GM23338 (cell line): ENCODE data around the gene PDE4C.

Experiments
- CREB1 ChIP-seq: fragments of 250-450 bp; sonication (Bioruptor Pico); IDR thresholded peaks from 2 replicates; pipeline ENCODE4 v1.5.0; 2020; ENCODE audit warnings: low read depth, mild to moderate bottlenecking, moderate library complexity
- CTCF ChIP-seq, 2 experiments: fragments of 200-600 bp in 1 of 2; sonication (generic) in 1 of 2; conservative IDR thresholded peaks; 2 replicates each; pipeline versions ENCODE4 v1.5.1 to v1.6.1; 2016 to 2017; ENCODE audit warnings: antibody characterized with exemption in 2 of 2, low read depth in 2 of 2, mild to moderate bottlenecking in 2 of 2, moderate library complexity in 1 of 2
- EZH2 ChIP-seq: fragments of 200-600 bp; sonication (generic); IDR thresholded peaks from one replicate; pipeline ENCODE4 v1.8.0; 2017; ENCODE audit warnings: antibody characterized with exemption, mild to moderate bottlenecking, low read depth; ENCODE audit not compliant: unreplicated experiment
- EZH2phosphoT487 ChIP-seq: fragments of 200-600 bp; sonication (generic); IDR thresholded peaks from one replicate; pipeline ENCODE4 v1.8.1; 2018; ENCODE audit warnings: antibody characterized with exemption; ENCODE audit not compliant: unreplicated experiment
- NANOG ChIP-seq: IDR thresholded peaks from 2 replicates; pipeline ENCODE4 v1.6.1; 2016; ENCODE audit warnings: antibody characterized with exemption, borderline replicate concordance
- POLR2AphosphoS5 ChIP-seq: IDR thresholded peaks from 2 replicates; pipeline ENCODE4 v1.6.1; 2016; ENCODE audit warnings: antibody characterized with exemption, low read depth
- REST ChIP-seq: IDR thresholded peaks from one replicate; pipeline ENCODE4 v1.6.1; 2018; ENCODE audit warnings: antibody characterized with exemption; ENCODE audit not compliant: unreplicated experiment
- STAT1 ChIP-seq: IDR thresholded peaks from one replicate; pipeline ENCODE4 v1.6.1; 2016; ENCODE audit warnings: antibody characterized with exemption; ENCODE audit not compliant: unreplicated experiment
- ZNF114 ChIP-seq: fragments of 250-450 bp; sonication (Bioruptor Pico); IDR thresholded peaks from 2 replicates; pipeline ENCODE4 v1.5.0; 2020; ENCODE audit warnings: mild to moderate bottlenecking, moderate library complexity
- ZNF331 ChIP-seq: fragments of 250-450 bp; sonication (Bioruptor Pico); IDR thresholded peaks from 2 replicates; pipeline ENCODE4 v1.5.0; 2020; ENCODE audit warnings: low read depth, mild to moderate bottlenecking, moderate library complexity
- TF ChIP-seq, protein P1 (sequence below): IDR thresholded peaks from 2 replicates; pipeline ENCODE4 v1.6.1; 2016; ENCODE audit warnings: antibody characterized with exemption

DNA sequence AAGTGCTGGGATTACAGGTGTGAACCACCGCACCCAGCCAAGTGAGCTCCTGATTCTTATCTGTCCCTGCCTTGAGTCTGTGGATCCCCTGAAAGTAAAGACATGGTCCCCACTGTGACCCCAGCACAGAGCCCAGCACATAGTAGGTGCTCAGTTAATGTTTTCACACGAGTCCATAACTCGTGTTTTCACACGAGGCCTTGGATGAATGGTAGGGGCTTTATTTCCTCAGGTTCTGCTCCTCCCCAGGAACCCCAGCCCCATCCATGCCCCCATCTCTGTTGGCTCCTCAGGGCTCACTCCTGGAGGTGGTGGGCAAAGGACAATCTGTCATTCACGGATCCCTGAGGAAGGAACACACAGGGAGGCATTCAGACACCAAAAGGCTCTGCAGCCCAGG, 23.6 kb upstream of the PDE4C start:
- no peak for TF ChIP-seq CTCF (conservative IDR thresholded peaks at IDR 0.05; ENCODE audit: low read depth in 2 of 2)
- no peak for TF ChIP-seq POLR2AphosphoS5
- no peak for TF ChIP-seq EZH2
- TF ChIP-seq REST = no peak
- TF ChIP-seq, protein P1, sequence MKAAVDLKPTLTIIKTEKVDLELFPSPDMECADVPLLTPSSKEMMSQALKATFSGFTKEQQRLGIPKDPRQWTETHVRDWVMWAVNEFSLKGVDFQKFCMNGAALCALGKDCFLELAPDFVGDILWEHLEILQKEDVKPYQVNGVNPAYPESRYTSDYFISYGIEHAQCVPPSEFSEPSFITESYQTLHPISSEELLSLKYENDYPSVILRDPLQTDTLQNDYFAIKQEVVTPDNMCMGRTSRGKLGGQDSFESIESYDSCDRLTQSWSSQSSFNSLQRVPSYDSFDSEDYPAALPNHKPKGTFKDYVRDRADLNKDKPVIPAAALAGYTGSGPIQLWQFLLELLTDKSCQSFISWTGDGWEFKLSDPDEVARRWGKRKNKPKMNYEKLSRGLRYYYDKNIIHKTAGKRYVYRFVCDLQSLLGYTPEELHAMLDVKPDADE = no peak
- no peak for TF ChIP-seq CREB1 (CRISPR knock-in tag)
- TF ChIP-seq EZH2phosphoT487 = no peak
- TF ChIP-seq NANOG = no peak
- TF ChIP-seq STAT1 = no peak
- TF ChIP-seq ZNF331 (CRISPR knock-in tag) = no peak
- TF ChIP-seq ZNF114 (CRISPR knock-in tag) = no peak
